ENCODE measurements around the gene USP54. TPM values are rescaled to one million over a fixed set of nuclear protein-coding genes. Genes with fewer than 3 reads are reported as not detected.

USP54 gene
- total and polyA plus RNA-seq, 9 of the 15 experiments (the other 6 are each of a cell fraction or from before 2014, with no cell fraction given), result 3.8 to 40.1 (median 16.9) TPM

- TF ChIP-seq ZNF609 (CRISPR knock-in tag; IDR thresholded peaks at IDR 0.05; ENCODE audit: borderline replicate concordance) (no peak), ZNF274 (IDR thresholded peaks at IDR 0.05; ENCODE audit: borderline replicate concordance, low read depth, low read length) (no peak), TBL1XR1 (IDR thresholded peaks at IDR 0.05; ENCODE audit: low read length in 2 of 2) (no peak), ZBTB33 (CRISPR knock-in tag; IDR thresholded peaks at IDR 0.05) (no peak), DMBX1 (CRISPR knock-in tag; IDR thresholded peaks at IDR 0.05; ENCODE audit: borderline replicate concordance) (no peak), TRIM24 (IDR thresholded peaks at IDR 0.05) (no peak), E2F4 (CRISPR knock-in tag; IDR thresholded peaks at IDR 0.05; ENCODE audit: low read depth) (no peak), ZNF124 (CRISPR knock-in tag; IDR thresholded peaks at IDR 0.05) (no peak), CREB1 (IDR thresholded peaks at IDR 0.05) (no peak), CREB1 (CRISPR knock-in tag; IDR thresholded peaks at IDR 0.05) (no peak), DDX20 (tag; IDR thresholded peaks at IDR 0.05; ENCODE audit: low read depth) (no peak), GTF2A2 (tag; IDR thresholded peaks at IDR 0.05) (no peak)
Observed at GRCh38 chr10:73609116-73609515, 18.0 kb upstream of the USP54 start (continued).

All from K562 (cell line).